MM.1S (cell line): ENCODE data around the gene DAAM1.

Source experiments
- DNase-seq: peaks from one replicate; pipeline ENCODE4 v3.0.0-alpha.2; 2015
- H2AFZ ChIP-seq: fragments of 300-600 bp; sonication (generic); 2 replicates; pipeline ENCODE4 v1.6.0; 2016; ENCODE audit warnings: antibody characterized with exemption, low read length
- H3F3A ChIP-seq: fragments of 300-600 bp; sonication (generic); 2 replicates; pipeline ENCODE4 v1.6.1; 2016; ENCODE audit warnings: mild to moderate bottlenecking, antibody characterized with exemption, low read length, moderate library complexity, mixed read lengths; ENCODE audit not compliant: insufficient read depth
- H3K27ac ChIP-seq: fragments of 300-600 bp; sonication (generic); 2 replicates; pipeline ENCODE4 v1.5.1; 2016; ENCODE audit warnings: mild to moderate bottlenecking, low read length
- H3K27me3 ChIP-seq: fragments of 300-600 bp; sonication (generic); replicated peaks from 2 replicates; pipeline ENCODE4 v1.6.0; 2016; ENCODE audit warnings: low read length; ENCODE audit not compliant: insufficient read depth
- H3K36me3 ChIP-seq: fragments of 300-600 bp; sonication (generic); replicated peaks from 2 replicates; pipeline ENCODE4 v1.6.1; 2016; ENCODE audit warnings: mild to moderate bottlenecking, low read length, mixed read lengths; ENCODE audit not compliant: insufficient read depth
- H3K4me1 ChIP-seq: fragments of 300-600 bp; sonication (generic); 2 replicates; pipeline ENCODE4 v1.6.1; 2016; ENCODE audit warnings: low read length, mixed read lengths
- H3K4me2 ChIP-seq: fragments of 300-600 bp; sonication (generic); 2 replicates; pipeline ENCODE4 v1.6.0; 2016; ENCODE audit warnings: low read depth, low read length
- H3K4me3 ChIP-seq: fragments of 300-600 bp; sonication (generic); 2 replicates; pipeline ENCODE4 v1.5.1; 2016; ENCODE audit warnings: low read length, mixed read lengths
- H3K79me2 ChIP-seq: fragments of 300-600 bp; sonication (generic); 2 replicates; pipeline ENCODE4 v1.6.1; 2016; ENCODE audit warnings: mixed run types, low read length, mixed read lengths
- H3K9ac ChIP-seq: fragments of 300-600 bp; sonication (generic); 2 replicates; pipeline ENCODE4 v1.6.1; 2016; ENCODE audit warnings: low read length, mixed read lengths
- H3K9me2 ChIP-seq: fragments of 300-600 bp; sonication (generic); replicated peaks from 2 replicates; pipeline ENCODE4 v1.6.1; 2016; ENCODE audit warnings: mild to moderate bottlenecking, low read length, mixed read lengths; ENCODE audit not compliant: insufficient read depth
- H3K9me3 ChIP-seq: fragments of 300-600 bp; sonication (generic); replicated peaks from 2 replicates; pipeline ENCODE4 v1.6.1; 2016; ENCODE audit warnings: mild to moderate bottlenecking, low read length, mixed read lengths; ENCODE audit not compliant: insufficient read depth
- H4K20me1 ChIP-seq: fragments of 300-600 bp; sonication (generic); 2 replicates; pipeline ENCODE4 v1.6.1; 2016; ENCODE audit warnings: mild to moderate bottlenecking, low read length, moderate library complexity, mixed read lengths; ENCODE audit not compliant: insufficient read depth
- EZH2 ChIP-seq: fragments of 300-600 bp; sonication (generic); optimal IDR thresholded peaks from 2 replicates; pipeline ENCODE3; 2017; ENCODE audit warnings: low read depth, mild to moderate bottlenecking, antibody characterized with exemption, low read length, mixed read lengths
- EZH2phosphoT487 ChIP-seq: fragments of 300-600 bp; sonication (generic); IDR thresholded peaks from 2 replicates; pipeline ENCODE4 v1.6.1; 2018; ENCODE audit warnings: antibody characterized with exemption, low read length
- TF ChIP-seq, protein P1 (sequence below): fragments of 300-600 bp; sonication (generic); IDR thresholded peaks from 2 replicates; pipeline ENCODE4 v1.5.1; 2016; ENCODE audit warnings: antibody characterized with exemption, low read length, mixed read lengths

The DAAM1 gene

GRCh38 chr14:59217011-59217410, 28.5 kb downstream of the DAAM1 start:
- H3F3A ChIP-seq, result no peaks in the 10 kb centered on the region
- no peak overlapping the region for H3K4me3 ChIP-seq
- TF ChIP-seq EZH2, result no peak
- TF ChIP-seq, protein P1, sequence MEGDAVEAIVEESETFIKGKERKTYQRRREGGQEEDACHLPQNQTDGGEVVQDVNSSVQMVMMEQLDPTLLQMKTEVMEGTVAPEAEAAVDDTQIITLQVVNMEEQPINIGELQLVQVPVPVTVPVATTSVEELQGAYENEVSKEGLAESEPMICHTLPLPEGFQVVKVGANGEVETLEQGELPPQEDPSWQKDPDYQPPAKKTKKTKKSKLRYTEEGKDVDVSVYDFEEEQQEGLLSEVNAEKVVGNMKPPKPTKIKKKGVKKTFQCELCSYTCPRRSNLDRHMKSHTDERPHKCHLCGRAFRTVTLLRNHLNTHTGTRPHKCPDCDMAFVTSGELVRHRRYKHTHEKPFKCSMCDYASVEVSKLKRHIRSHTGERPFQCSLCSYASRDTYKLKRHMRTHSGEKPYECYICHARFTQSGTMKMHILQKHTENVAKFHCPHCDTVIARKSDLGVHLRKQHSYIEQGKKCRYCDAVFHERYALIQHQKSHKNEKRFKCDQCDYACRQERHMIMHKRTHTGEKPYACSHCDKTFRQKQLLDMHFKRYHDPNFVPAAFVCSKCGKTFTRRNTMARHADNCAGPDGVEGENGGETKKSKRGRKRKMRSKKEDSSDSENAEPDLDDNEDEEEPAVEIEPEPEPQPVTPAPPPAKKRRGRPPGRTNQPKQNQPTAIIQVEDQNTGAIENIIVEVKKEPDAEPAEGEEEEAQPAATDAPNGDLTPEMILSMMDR, result no peak
- no peak for TF ChIP-seq EZH2phosphoT487
- H3K36me3 ChIP-seq, result no peaks in the 10 kb centered on the region
- no peaks in the 10 kb centered on the region for H3K27me3 ChIP-seq
- H3K9me3 ChIP-seq, result no peaks in the 10 kb centered on the region
- H3K4me2 ChIP-seq, result no peak overlapping the region
- no peak for DNase-seq
- H3K9ac ChIP-seq, result no peak overlapping the region
- H3K9me2 ChIP-seq, result no peaks in the 10 kb centered on the region
- no peak overlapping the region for H3K27ac ChIP-seq
- H3K4me1 ChIP-seq, result no peaks in the 10 kb centered on the region
- no peaks in the 10 kb centered on the region for H3K79me2 ChIP-seq
- no peaks in the 10 kb centered on the region for H4K20me1 ChIP-seq
- H2AFZ ChIP-seq, result no peak overlapping the region

DNA sequence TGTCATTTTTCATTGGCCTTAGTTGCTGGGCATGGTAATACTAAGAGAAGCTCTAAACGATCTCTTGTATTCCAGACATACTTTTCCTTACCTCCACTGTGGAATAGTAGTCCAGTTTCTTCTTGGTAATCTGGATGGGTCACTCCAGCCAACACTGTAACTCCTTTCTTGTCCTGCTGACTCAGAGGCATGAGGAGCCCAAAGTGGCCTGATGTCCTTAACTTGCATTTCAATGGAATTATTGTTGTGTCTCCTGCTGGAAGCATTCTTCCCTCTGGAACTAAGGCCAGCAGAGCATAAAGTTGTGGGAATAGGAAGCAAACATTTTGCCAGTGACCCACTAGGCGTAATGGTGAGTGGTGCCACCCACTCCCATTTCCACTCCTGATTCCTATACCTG, 33.1 kb downstream of the DAAM1 start:
- TF ChIP-seq EZH2phosphoT487 (no peak), EZH2 (no peak)
- TF ChIP-seq, protein P1, result no peak
- no peaks in the 10 kb centered on the region for H3K36me3 ChIP-seq
- no peaks in the 10 kb centered on the region for H3K79me2 ChIP-seq
- no peak overlapping the region for H2AFZ ChIP-seq
- no peak for DNase-seq
- H3K27me3 ChIP-seq, result no peaks in the 10 kb centered on the region
- no peak overlapping the region for H3K4me3 ChIP-seq
- no peaks in the 10 kb centered on the region for H3K4me1 ChIP-seq
- no peak overlapping the region for H3K27ac ChIP-seq
- H3K9ac ChIP-seq, result no peak overlapping the region
- no peak overlapping the region for H3K4me2 ChIP-seq
- H3F3A ChIP-seq, result no peaks in the 10 kb centered on the region
- no peaks in the 10 kb centered on the region for H3K9me2 ChIP-seq
- H3K9me3 ChIP-seq, result no peaks in the 10 kb centered on the region
- H4K20me1 ChIP-seq, result no peaks in the 10 kb centered on the region

GRCh38 chr14:59224341-59224740, 35.9 kb downstream of the DAAM1 start:
- Histone ChIP-seq H3K79me2 (no peaks in the 10 kb centered on the region), H3K27ac (no peak overlapping the region), H3K9ac (no peak overlapping the region), H2AFZ (no peak overlapping the region), H3K9me2 (no peaks in the 10 kb centered on the region), H4K20me1 (no peaks in the 10 kb centered on the region), H3K4me1 (no peaks in the 10 kb centered on the region), H3K4me2 (no peak overlapping the region), H3K4me3 (no peak overlapping the region), H3F3A (no peaks in the 10 kb centered on the region), H3K27me3 (no peaks in the 10 kb centered on the region), H3K9me3 (no peaks in the 10 kb centered on the region), H3K36me3 (no peaks in the 10 kb centered on the region)
- TF ChIP-seq EZH2phosphoT487, result no peak
- no peak for DNase-seq

- Histone ChIP-seq H3K27me3 (no peaks in the 10 kb centered on the region), H3K9me3 (no peaks in the 10 kb centered on the region), H3K9ac (no peak overlapping the region), H3K9me2 (no peaks in the 10 kb centered on the region), H3K4me1 (no peaks in the 10 kb centered on the region), H3F3A (no peaks in the 10 kb centered on the region), H3K79me2 (no peaks in the 10 kb centered on the region), H3K36me3 (no peaks in the 10 kb centered on the region), H2AFZ (no peak overlapping the region), H3K4me3 (no peak overlapping the region), H4K20me1 (no peaks in the 10 kb centered on the region), H3K4me2 (no peak overlapping the region), H3K27ac (no peak overlapping the region)
- TF ChIP-seq EZH2 (no peak), EZH2phosphoT487 (no peak)
- TF ChIP-seq, protein P1, result no peak
- DNase-seq, result no peak
Observed at GRCh38 chr14:59225281-59225680, 36.8 kb downstream of the DAAM1 start.
